GM19238 (cell line): Measurements from ENCODE around the gene C1orf74.

Experiments used
- DNase-seq: peaks from one replicate; pipeline ENCODE4 v3.0.0; 2011; ENCODE audit warnings: low spot score; ENCODE audit not compliant: insufficient read length

C1orf74 gene

GRCh38 chr1:209747580-209748262, 36.6 kb downstream of the C1orf74 start:
- peak; percentile 61 for DNase-seq

GRCh38 chr1:209746451-209747165, 37.8 kb downstream of the C1orf74 start:
- DNase-seq, result no peak

GRCh38 chr1:209743145-209743482, 41.2 kb downstream of the C1orf74 start:
- DNase-seq, result no peak

- DNase-seq, result no peak
These were observed 41.8 kb downstream of the C1orf74 start for GRCh38 chr1:209742409-209743144.

GRCh38 chr1:209741889-209742288, 42.5 kb downstream of the C1orf74 start:
- DNase-seq, result no peak

- no peak for DNase-seq
These were observed 43.2 kb downstream of the C1orf74 start for GRCh38 chr1:209741193-209741592.

- no peak for DNase-seq
These were observed 46.1 kb downstream of the C1orf74 start for GRCh38 chr1:209738270-209738669.

GRCh38 chr1:209737118-209737505, 47.2 kb downstream of the C1orf74 start:
- DNase-seq, result no peak

- no peak for DNase-seq
These were observed 47.8 kb downstream of the C1orf74 start for GRCh38 chr1:209736490-209737117.

- DNase-seq, result no peak
These were observed 50.8 kb downstream of the C1orf74 start for GRCh38 chr1:209733409-209734192.

- DNase-seq, result no peak
These were observed 51.6 kb downstream of the C1orf74 start for GRCh38 chr1:209732725-209733124.

GRCh38 chr1:209729436-209729835, 54.9 kb downstream of the C1orf74 start:
- no peak for DNase-seq
